ENCODE data around the gene RIIAD1. TPM values are rescaled to one million over a fixed set of nuclear protein-coding genes. Genes with fewer than 3 reads are reported as not detected.

Gene RIIAD1
- total RNA-seq, 1 experiment from 2014 or later = not detected

GRCh38 chr1:151689494-151689893 is 31.8 kb upstream of the RIIAD1 start:
- ChIA-PET CTCF (no interaction called here), POLR2A (no interaction called here)
- no peak for TF ChIP-seq ZBTB43 (CRISPR knock-in tag; IDR thresholded peaks at IDR 0.05)
- no peak for TF ChIP-seq KAT7 (CRISPR knock-in tag; IDR thresholded peaks at IDR 0.05; ENCODE audit: borderline replicate concordance)
- TF ChIP-seq E2F1 (CRISPR knock-in tag; IDR thresholded peaks at IDR 0.05) = no peak
- TF ChIP-seq ZNF423 (CRISPR knock-in tag; IDR thresholded peaks at IDR 0.05) = no peak
- no peak for TF ChIP-seq E2F4 (CRISPR knock-in tag; IDR thresholded peaks at IDR 0.05; ENCODE audit: borderline replicate concordance, low read depth)
- TF ChIP-seq MAX (CRISPR knock-in tag; IDR thresholded peaks at IDR 0.05) = no peak
- no peak for TF ChIP-seq MLX (CRISPR knock-in tag; IDR thresholded peaks at IDR 0.05)
- TF ChIP-seq AFF4 (CRISPR knock-in tag; IDR thresholded peaks at IDR 0.05; ENCODE audit: borderline replicate concordance) = no peak
- TF ChIP-seq TEAD1 (CRISPR knock-in tag; IDR thresholded peaks at IDR 0.05) = no peak
- no peak for TF ChIP-seq STAT6 (CRISPR knock-in tag; conservative IDR thresholded peaks at IDR 0.05; ENCODE audit: low read depth)
- TF ChIP-seq ZSCAN18 (CRISPR knock-in tag; IDR thresholded peaks at IDR 0.05) = no peak
- no peak for TF ChIP-seq ETV6 (CRISPR knock-in tag; IDR thresholded peaks at IDR 0.05)
- no peak for TF ChIP-seq NR3C1 (CRISPR knock-in tag; conservative IDR thresholded peaks at IDR 0.05; ENCODE audit: low read depth)
- no peak for TF ChIP-seq ZNF281 (CRISPR knock-in tag; IDR thresholded peaks at IDR 0.05)
- no peak for TF ChIP-seq GTF2I (CRISPR knock-in tag; conservative IDR thresholded peaks at IDR 0.05)
- TF ChIP-seq TCF7 (CRISPR knock-in tag; IDR thresholded peaks at IDR 0.05; ENCODE audit: low read depth) = no peak
- TF ChIP-seq ZNF121 (CRISPR knock-in tag; IDR thresholded peaks at IDR 0.05) = no peak
- no peak for TF ChIP-seq ZNF671 (CRISPR knock-in tag; IDR thresholded peaks at IDR 0.05)
- DNase-seq (ENCODE audit: low spot score) (no peak), ATAC-seq (no peak)
- no peaks in the 10 kb centered on the region for H3K9me3 Mint-ChIP-seq
- no peaks in the 10 kb centered on the region for H3K27me3 Mint-ChIP-seq (ENCODE audit: low read depth)
- H3K36me3 Mint-ChIP-seq = peaks cover 19% of the 10 kb centered on the region
- no peaks in the 10 kb centered on the region for H3K4me1 Mint-ChIP-seq
- H3K4me3 Mint-ChIP-seq = no peak overlapping the region
- H3K27ac Mint-ChIP-seq = no peak overlapping the region
